OCI-LY3 (cell line): ENCODE results near the gene EMC1.

Source experiments
- H2AFZ ChIP-seq: fragments of 200-600, 300-600 bp; shearing (Covaris generic); 2 replicates; pipeline ENCODE4 v1.6.0; 2014; ENCODE audit warnings: antibody characterized with exemption, low read depth, low read length
- H3K27ac ChIP-seq: fragments of 200-600, 300-600 bp; sonication (generic); 2 replicates; pipeline ENCODE4 v1.5.1; 2014; ENCODE audit warnings: mild to moderate bottlenecking, low read length, moderate library complexity, mixed read lengths
- H3K27me3 ChIP-seq: fragments of 200-600, 300-600 bp; sonication (generic); 2 replicates; pipeline ENCODE4 v1.6.1; 2014; ENCODE audit warnings: low read depth, low read length, mixed read lengths
- H3K36me3 ChIP-seq: fragments of 200-600, 300-600 bp; sonication (generic); replicated peaks from 2 replicates; pipeline ENCODE3; 2014; ENCODE audit warnings: low read depth, low read length, mixed read lengths
- H3K4me1 ChIP-seq: fragments of 300-600, 200-600 bp; sonication (generic); 2 replicates; pipeline ENCODE4 v1.6.1; 2014; ENCODE audit warnings: low read length, mixed read lengths
- H3K4me2 ChIP-seq: fragments of 200-600, 300-600 bp; sonication (generic); 2 replicates; pipeline ENCODE4 v1.6.1; 2014; ENCODE audit warnings: low read length, mixed read lengths
- H3K4me3 ChIP-seq: fragments of 300-600, 200-600 bp; sonication (generic); 2 replicates; pipeline ENCODE4 v1.5.1; 2014; ENCODE audit warnings: antibody characterized with exemption, mild to moderate bottlenecking, low read length, moderate library complexity
- H3K79me2 ChIP-seq: fragments of 300-600, 200-600 bp; shearing (Covaris generic); 2 replicates; pipeline ENCODE4 v1.6.1; 2014; ENCODE audit warnings: mild to moderate bottlenecking, low read length, mixed read lengths
- H3K9ac ChIP-seq: fragments of 300-600, 200-600 bp; shearing (Covaris generic); 2 replicates; pipeline ENCODE4 v1.6.0; 2014; ENCODE audit warnings: mild to moderate bottlenecking, low read length, moderate library complexity
- H3K9me3 ChIP-seq: fragments of 200-600, 300-600 bp; shearing (Covaris generic); 2 replicates; pipeline ENCODE4 v1.6.1; 2014; ENCODE audit warnings: low read length, mixed read lengths; ENCODE audit not compliant: insufficient read depth
- H4K20me1 ChIP-seq: fragments of 200-600, 300-600 bp; sonication (generic); 2 replicates; pipeline ENCODE4 v1.6.1; 2016; ENCODE audit warnings: low read length, mixed read lengths; ENCODE audit not compliant: insufficient read depth
- CTCF ChIP-seq: fragments of 200-600, 300-600 bp; sonication (generic); IDR thresholded peaks from 2 replicates; pipeline ENCODE4 v1.5.1; 2014; ENCODE audit warnings: antibody characterized with exemption, low read length, low read depth
- EZH2phosphoT487 ChIP-seq: fragments of 200-600 bp; shearing (Covaris generic); IDR thresholded peaks from 2 replicates; pipeline ENCODE4 v1.6.1; 2018; ENCODE audit warnings: antibody characterized with exemption, mixed run types, low read depth

The EMC1 gene

GRCh38 chr1:19254416-19254815 is 3.1 kb upstream of the EMC1 start:
- Histone ChIP-seq H3K9me3 (no peaks in the 10 kb centered on the region), H3K79me2 (peaks cover 65% of the 10 kb centered on the region), H2AFZ (no peak overlapping the region), H3K27me3 (no peaks in the 10 kb centered on the region), H3K9ac (no peak overlapping the region), H3K4me2 (no peak overlapping the region), H3K27ac (no peak overlapping the region), H4K20me1 (no peaks in the 10 kb centered on the region), H3K4me3 (no peak overlapping the region), H3K4me1 (peaks cover 17% of the 10 kb centered on the region), H3K36me3 (peaks cover 8% of the 10 kb centered on the region)
- TF ChIP-seq CTCF (no peak), EZH2phosphoT487 (no peak)

- peak overlapping the region; percentile 92 for H3K27ac ChIP-seq
- peak overlapping the region; percentile 80 for H3K4me2 ChIP-seq
- TF ChIP-seq CTCF (no peak), EZH2phosphoT487 (no peak)
- H3K79me2 ChIP-seq, result peaks cover 97% of the 10 kb centered on the region
- H3K4me3 ChIP-seq, result peak overlapping the region; percentile 100
- peaks cover 17% of the 10 kb centered on the region for H3K4me1 ChIP-seq
- peak overlapping the region; percentile 83; the same call in 1 of the 2 replicates for H2AFZ ChIP-seq
- peaks cover 1% of the 10 kb centered on the region for H3K36me3 ChIP-seq
- H3K9me3 ChIP-seq, result no peaks in the 10 kb centered on the region
- H4K20me1 ChIP-seq, result no peaks in the 10 kb centered on the region
- peak overlapping the region; percentile 93 for H3K9ac ChIP-seq
- no peaks in the 10 kb centered on the region for H3K27me3 ChIP-seq
Measured at GRCh38 chr1:19250629-19251304, 557 bp downstream of the EMC1 start.

- no peak overlapping the region for H3K27ac ChIP-seq
- no peak overlapping the region for H3K9ac ChIP-seq
- H3K36me3 ChIP-seq, result peaks cover 26% of the 10 kb centered on the region
- H3K79me2 ChIP-seq, result peaks cover 4% of the 10 kb centered on the region
- no peak for TF ChIP-seq EZH2phosphoT487
- TF ChIP-seq CTCF, result peak; percentile 72
- no peaks in the 10 kb centered on the region for H4K20me1 ChIP-seq
- H3K9me3 ChIP-seq, result no peaks in the 10 kb centered on the region
- no peak overlapping the region for H3K4me2 ChIP-seq
- H2AFZ ChIP-seq, result no peak overlapping the region
- no peak overlapping the region for H3K4me3 ChIP-seq
- no peaks in the 10 kb centered on the region for H3K27me3 ChIP-seq
- no peaks in the 10 kb centered on the region for H3K4me1 ChIP-seq
Measured at GRCh38 chr1:19240673-19241538, 10.4 kb downstream of the EMC1 start.

GRCh38 chr1:19239876-19240275 is 11.4 kb downstream of the EMC1 start:
- no peak overlapping the region for H3K27ac ChIP-seq
- H2AFZ ChIP-seq, result no peak overlapping the region
- H3K27me3 ChIP-seq, result no peaks in the 10 kb centered on the region
- no peak overlapping the region for H3K4me2 ChIP-seq
- no peaks in the 10 kb centered on the region for H4K20me1 ChIP-seq
- no peaks in the 10 kb centered on the region for H3K4me1 ChIP-seq
- TF ChIP-seq EZH2phosphoT487 (no peak), CTCF (no peak)
- peaks cover 2% of the 10 kb centered on the region; the same call in 1 of the 2 replicates for H3K79me2 ChIP-seq
- no peak overlapping the region for H3K9ac ChIP-seq
- H3K4me3 ChIP-seq, result no peak overlapping the region
- H3K36me3 ChIP-seq, result peaks cover 27% of the 10 kb centered on the region
- H3K9me3 ChIP-seq, result no peaks in the 10 kb centered on the region
